NCI-H446 treated with DMSO at 0.1 percent for 48 hours (cell line): ENCODE results near the gene C9orf78.

Experiments
- DNase-seq: peaks from one replicate; lab custom pipeline; 2025; lab: John Stamatoyannopoulos, UW

The C9orf78 gene

GRCh38 chr9:129841071-129841470 is 6.0 kb upstream of the C9orf78 start:
- no peak for DNase-seq

GRCh38 chr9:129840034-129840433 is 5.0 kb upstream of the C9orf78 start:
- no peak for DNase-seq

- DNase-seq = no peak
These were observed 4.4 kb upstream of the C9orf78 start for GRCh38 chr9:129839324-129840023.

GRCh38 chr9:129838707-129839259 is 3.7 kb upstream of the C9orf78 start:
- no peak for DNase-seq

- DNase-seq = no peak
These were observed 1.4 kb upstream of the C9orf78 start for GRCh38 chr9:129836311-129837007.

GRCh38 chr9:129835860-129836223 is 767 bp upstream of the C9orf78 start:
- no peak for DNase-seq

GRCh38 chr9:129834489-129835127 is 467 bp downstream of the C9orf78 start:
- no peak for DNase-seq

GRCh38 chr9:129832982-129833381 is 2.1 kb downstream of the C9orf78 start:
- DNase-seq = no peak

- no peak for DNase-seq
These were observed 6.1 kb downstream of the C9orf78 start for GRCh38 chr9:129828969-129829368.

GRCh38 chr9:129828051-129828450 is 7.0 kb downstream of the C9orf78 start:
- no peak for DNase-seq

GRCh38 chr9:129826759-129827158 is 8.3 kb downstream of the C9orf78 start:
- DNase-seq = no peak

- no peak for DNase-seq
These were observed 8.7 kb downstream of the C9orf78 start for GRCh38 chr9:129826344-129826743.

- peak; percentile 80 for DNase-seq
These were observed 11.0 kb downstream of the C9orf78 start, which contains the start of gene TOR1A for GRCh38 chr9:129823935-129824601. Gene TOR1A, minus strand, starts transcription at chr9:129824136. Its CDS starts 51 bp downstream, at chr9:129824085.

- no peak for DNase-seq
These were observed 11.5 kb downstream of the C9orf78 start for GRCh38 chr9:129823542-129823934.

- no peak for DNase-seq
These were observed 12.1 kb downstream of the C9orf78 start for GRCh38 chr9:129822898-129823541.

GRCh38 chr9:129816501-129817435 is 18.3 kb downstream of the C9orf78 start:
- no peak for DNase-seq

GRCh38 chr9:129815278-129815677 is 19.8 kb downstream of the C9orf78 start:
- no peak for DNase-seq

- DNase-seq = no peak
These were observed 20.4 kb downstream of the C9orf78 start for GRCh38 chr9:129814432-129815223.

- no peak for DNase-seq
These were observed 21.4 kb downstream of the C9orf78 start for GRCh38 chr9:129813661-129814060.

- no peak for DNase-seq
These were observed 22.7 kb downstream of the C9orf78 start for GRCh38 chr9:129812385-129812784.
